HEK293 (cell line): ENCODE results near the gene GTSE1.

ENCODE experiments used
- CTCF ChIA-PET: fragments of 350-600 bp; formaldehyde crosslinking; extraction: SDS; loops from one replicate; lab custom pipeline; 2021; ENCODE audit warnings: antibody characterized with exemption; lab: Yijun Ruan, JAX
- POLR2A ChIA-PET: fragments of 300-600 bp; formaldehyde crosslinking; extraction: SDS; loops from one replicate; lab custom pipeline; 2020; ENCODE audit warnings: antibody characterized with exemption, inconsistent platforms; lab: Yijun Ruan, JAX
- H3K27ac ChIP-seq: fragments of 200-500 bp; sonication (Bioruptor generic); 2 replicates; pipeline ENCODE4 v1.5.1; 2014; ENCODE audit warnings: low read depth, low read length, control low read depth, inconsistent platforms; ENCODE audit errors: extremely low read depth
- H3K36me3 ChIP-seq, 2 experiments: fragments of 200-500 bp in 1 of 2; sonication (Bioruptor generic) in 1 of 2; 1 replicate in 1 of 2; 2 replicates in 1 of 2; pipeline ENCODE4 v1.5.1; 2014 to 2017; ENCODE audit warnings: inconsistent platforms in 2 of 2, low read length in 2 of 2; ENCODE audit not compliant: control insufficient read depth in 2 of 2, insufficient read depth in 1 of 2
- H3K4me1 ChIP-seq: fragments of 200-500 bp; sonication (Bioruptor generic); 2 replicates; pipeline ENCODE4 v1.5.1; 2014; ENCODE audit warnings: mild to moderate bottlenecking, low read length, inconsistent platforms; ENCODE audit not compliant: control insufficient read depth, insufficient read depth
- H3K4me3 ChIP-seq: 2 replicates; pipeline ENCODE4 v1.5.1; 2011; ENCODE audit warnings: low read depth, mild to moderate bottlenecking, control low read depth, low read length, moderate library complexity
- H3K9me3 ChIP-seq: fragments of 200-500 bp; sonication (Bioruptor generic); 2 replicates; pipeline ENCODE4 v1.5.1; 2014; ENCODE audit warnings: low read depth, low read length, inconsistent platforms; ENCODE audit not compliant: control insufficient read depth, insufficient read depth
- GLI4 ChIP-seq: fragments of 450-650 bp; formaldehyde crosslinking; IDR thresholded peaks from 2 replicates; pipeline ENCODE4 v1.5.1; 2016; ENCODE audit warnings: missing biosample characterization, missing genetic modification characterization
- SP2 ChIP-seq: fragments of 450-650 bp; formaldehyde crosslinking; IDR thresholded peaks from 2 replicates; pipeline ENCODE4 v1.5.1; 2016; ENCODE audit warnings: missing biosample characterization, missing genetic modification characterization
- SP7 ChIP-seq: fragments of 450-650 bp; formaldehyde crosslinking; IDR thresholded peaks from 2 replicates; pipeline ENCODE4 v1.5.1; 2016; ENCODE audit warnings: missing biosample characterization, missing genetic modification characterization
- ZNF155 ChIP-seq: fragments of 450-650 bp; formaldehyde crosslinking; IDR thresholded peaks from 2 replicates; pipeline ENCODE4 v1.5.1; 2016; ENCODE audit warnings: missing biosample characterization, missing genetic modification characterization
- ZNF169 ChIP-seq: fragments of 450-650 bp; formaldehyde crosslinking; IDR thresholded peaks from 2 replicates; pipeline ENCODE4 v1.5.1; 2016; ENCODE audit warnings: missing biosample characterization, missing genetic modification characterization
- ZNF184 ChIP-seq: fragments of 450-650 bp; IDR thresholded peaks from 2 replicates; pipeline ENCODE4 v1.5.1; 2018; ENCODE audit warnings: missing biosample characterization, mild to moderate bottlenecking, missing genetic modification characterization
- ZNF19 ChIP-seq: fragments of 450-650 bp; formaldehyde crosslinking; IDR thresholded peaks from 2 replicates; pipeline ENCODE4; 2016; ENCODE audit warnings: missing biosample characterization, missing genetic modification characterization, low read depth
- ZNF292 ChIP-seq: fragments of 450-650 bp; formaldehyde crosslinking; IDR thresholded peaks from 2 replicates; pipeline ENCODE4 v1.5.1; 2016; ENCODE audit warnings: low read depth, missing biosample characterization, missing genetic modification characterization, borderline replicate concordance
- ZNF335 ChIP-seq: fragments of 450-650 bp; formaldehyde crosslinking; conservative IDR thresholded peaks from 2 replicates; pipeline ENCODE4 v1.5.1; 2016; ENCODE audit warnings: missing biosample characterization, missing genetic modification characterization
- ZNF426 ChIP-seq: fragments of 450-650 bp; formaldehyde crosslinking; IDR thresholded peaks from 2 replicates; pipeline ENCODE4 v1.5.1; 2017; ENCODE audit warnings: missing biosample characterization, missing genetic modification characterization, mild to moderate bottlenecking, inconsistent platforms, moderate library complexity
- ZNF433 ChIP-seq: fragments of 450-650 bp; formaldehyde crosslinking; IDR thresholded peaks from 2 replicates; pipeline ENCODE4 v1.5.1; 2016; ENCODE audit warnings: missing biosample characterization, missing genetic modification characterization, low read depth
- ZNF555 ChIP-seq: fragments of 450-650 bp; formaldehyde crosslinking; conservative IDR thresholded peaks from 2 replicates; pipeline ENCODE4 v1.5.1; 2017; ENCODE audit warnings: missing biosample characterization, mild to moderate bottlenecking, missing genetic modification characterization, inconsistent platforms
- ZNF747 ChIP-seq: fragments of 450-650 bp; formaldehyde crosslinking; IDR thresholded peaks from 2 replicates; pipeline ENCODE4 v1.5.1; 2016; ENCODE audit warnings: missing biosample characterization, missing genetic modification characterization
- ZSCAN16 ChIP-seq: fragments of 450-650 bp; formaldehyde crosslinking; IDR thresholded peaks from 2 replicates; pipeline ENCODE4 v1.5.1; 2016; ENCODE audit warnings: missing biosample characterization, missing genetic modification characterization
- ZSCAN30 ChIP-seq: fragments of 450-650 bp; IDR thresholded peaks from 2 replicates; pipeline ENCODE4 v1.5.1; 2018; ENCODE audit warnings: missing biosample characterization, mild to moderate bottlenecking, missing genetic modification characterization, moderate library complexity
- TF ChIP-seq, protein P1 (sequence below): fragments of 450-650 bp; formaldehyde crosslinking; IDR thresholded peaks from 2 replicates; pipeline ENCODE4 v1.5.1; 2017; ENCODE audit warnings: missing biosample characterization, missing genetic modification characterization
- TF ChIP-seq, protein P2 (sequence below): fragments of 450-650 bp; formaldehyde crosslinking; IDR thresholded peaks from 2 replicates; pipeline ENCODE4 v1.5.1; 2016; ENCODE audit warnings: missing biosample characterization, missing genetic modification characterization
- TF ChIP-seq, protein P3 (sequence below): fragments of 450-650 bp; formaldehyde crosslinking; IDR thresholded peaks from 2 replicates; pipeline ENCODE4 v1.5.1; 2016; ENCODE audit warnings: missing biosample characterization, missing genetic modification characterization
- TF ChIP-seq, protein P4 (sequence below): fragments of 450-650 bp; formaldehyde crosslinking; IDR thresholded peaks from 2 replicates; pipeline ENCODE4 v1.5.1; 2017; ENCODE audit warnings: missing biosample characterization, missing genetic modification characterization
- TF ChIP-seq, protein P5 (sequence below): fragments of 450-650 bp; formaldehyde crosslinking; IDR thresholded peaks from 2 replicates; pipeline ENCODE4 v1.5.1; 2016; ENCODE audit warnings: missing biosample characterization, missing genetic modification characterization
- TF ChIP-seq, protein P6 (sequence below): fragments of 450-650 bp; IDR thresholded peaks from 2 replicates; pipeline ENCODE4 v1.5.1; 2018; ENCODE audit warnings: missing biosample characterization, mild to moderate bottlenecking, missing genetic modification characterization
- TF ChIP-seq, protein P7 (sequence below): fragments of 450-650 bp; formaldehyde crosslinking; IDR thresholded peaks from 2 replicates; pipeline ENCODE4 v1.5.1; 2016; ENCODE audit warnings: missing biosample characterization, missing genetic modification characterization

GTSE1 gene

DNA sequence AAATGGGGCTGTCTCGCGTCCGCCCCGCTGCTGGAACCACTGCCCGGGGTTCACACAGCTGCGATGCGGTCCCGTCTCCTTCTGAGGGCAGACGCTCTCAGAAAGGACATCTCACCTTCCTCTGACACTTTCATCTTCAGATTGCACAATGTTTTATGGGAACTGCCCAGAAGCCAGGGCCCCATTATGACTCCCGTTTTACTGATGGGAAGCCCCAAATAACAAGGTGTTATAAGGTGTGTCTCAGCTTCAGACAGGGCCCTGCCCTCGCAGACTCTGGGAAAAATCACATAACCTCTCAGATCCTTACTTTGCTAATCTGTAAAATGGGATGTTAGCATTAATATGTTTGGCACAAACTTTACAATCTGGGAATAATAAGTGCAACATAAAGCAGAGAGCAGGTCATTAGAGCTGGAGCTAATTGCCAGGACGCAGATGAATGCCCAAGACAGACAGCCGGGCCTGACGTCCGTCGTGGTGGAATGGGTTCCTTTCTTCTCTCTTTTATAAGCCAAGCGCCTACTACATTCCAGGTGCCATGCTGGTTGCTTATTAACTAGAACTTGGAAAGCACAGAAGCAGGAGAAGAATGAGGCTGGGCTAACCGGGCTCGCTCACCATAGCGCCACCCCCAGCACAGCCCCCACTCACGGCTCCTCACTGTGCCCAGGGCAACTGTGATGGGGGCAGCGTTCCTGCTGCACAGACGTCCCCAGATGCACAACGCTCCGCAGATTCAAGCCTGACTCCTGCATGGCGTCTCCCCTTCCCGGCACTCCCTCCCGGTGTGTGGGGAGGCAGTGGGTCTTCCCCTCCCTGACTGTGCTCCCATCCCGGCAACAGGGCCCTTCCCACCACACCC lies 82.6 kb downstream of the GTSE1 start:
- TF ChIP-seq, protein P1, sequence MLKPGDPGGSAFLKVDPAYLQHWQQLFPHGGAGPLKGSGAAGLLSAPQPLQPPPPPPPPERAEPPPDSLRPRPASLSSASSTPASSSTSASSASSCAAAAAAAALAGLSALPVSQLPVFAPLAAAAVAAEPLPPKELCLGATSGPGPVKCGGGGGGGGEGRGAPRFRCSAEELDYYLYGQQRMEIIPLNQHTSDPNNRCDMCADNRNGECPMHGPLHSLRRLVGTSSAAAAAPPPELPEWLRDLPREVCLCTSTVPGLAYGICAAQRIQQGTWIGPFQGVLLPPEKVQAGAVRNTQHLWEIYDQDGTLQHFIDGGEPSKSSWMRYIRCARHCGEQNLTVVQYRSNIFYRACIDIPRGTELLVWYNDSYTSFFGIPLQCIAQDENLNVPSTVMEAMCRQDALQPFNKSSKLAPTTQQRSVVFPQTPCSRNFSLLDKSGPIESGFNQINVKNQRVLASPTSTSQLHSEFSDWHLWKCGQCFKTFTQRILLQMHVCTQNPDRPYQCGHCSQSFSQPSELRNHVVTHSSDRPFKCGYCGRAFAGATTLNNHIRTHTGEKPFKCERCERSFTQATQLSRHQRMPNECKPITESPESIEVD (tag by site-specific recombination): no peak
- TF ChIP-seq ZNF184 (tag by site-specific recombination): no peak
- no peak for TF ChIP-seq ZNF426 (tag by site-specific recombination)
- TF ChIP-seq ZNF747 (tag by site-specific recombination): no peak
- TF ChIP-seq, protein P2, sequence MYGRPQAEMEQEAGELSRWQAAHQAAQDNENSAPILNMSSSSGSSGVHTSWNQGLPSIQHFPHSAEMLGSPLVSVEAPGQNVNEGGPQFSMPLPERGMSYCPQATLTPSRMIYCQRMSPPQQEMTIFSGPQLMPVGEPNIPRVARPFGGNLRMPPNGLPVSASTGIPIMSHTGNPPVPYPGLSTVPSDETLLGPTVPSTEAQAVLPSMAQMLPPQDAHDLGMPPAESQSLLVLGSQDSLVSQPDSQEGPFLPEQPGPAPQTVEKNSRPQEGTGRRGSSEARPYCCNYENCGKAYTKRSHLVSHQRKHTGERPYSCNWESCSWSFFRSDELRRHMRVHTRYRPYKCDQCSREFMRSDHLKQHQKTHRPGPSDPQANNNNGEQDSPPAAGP (tag by site-specific recombination): no peak
- TF ChIP-seq, protein P3, sequence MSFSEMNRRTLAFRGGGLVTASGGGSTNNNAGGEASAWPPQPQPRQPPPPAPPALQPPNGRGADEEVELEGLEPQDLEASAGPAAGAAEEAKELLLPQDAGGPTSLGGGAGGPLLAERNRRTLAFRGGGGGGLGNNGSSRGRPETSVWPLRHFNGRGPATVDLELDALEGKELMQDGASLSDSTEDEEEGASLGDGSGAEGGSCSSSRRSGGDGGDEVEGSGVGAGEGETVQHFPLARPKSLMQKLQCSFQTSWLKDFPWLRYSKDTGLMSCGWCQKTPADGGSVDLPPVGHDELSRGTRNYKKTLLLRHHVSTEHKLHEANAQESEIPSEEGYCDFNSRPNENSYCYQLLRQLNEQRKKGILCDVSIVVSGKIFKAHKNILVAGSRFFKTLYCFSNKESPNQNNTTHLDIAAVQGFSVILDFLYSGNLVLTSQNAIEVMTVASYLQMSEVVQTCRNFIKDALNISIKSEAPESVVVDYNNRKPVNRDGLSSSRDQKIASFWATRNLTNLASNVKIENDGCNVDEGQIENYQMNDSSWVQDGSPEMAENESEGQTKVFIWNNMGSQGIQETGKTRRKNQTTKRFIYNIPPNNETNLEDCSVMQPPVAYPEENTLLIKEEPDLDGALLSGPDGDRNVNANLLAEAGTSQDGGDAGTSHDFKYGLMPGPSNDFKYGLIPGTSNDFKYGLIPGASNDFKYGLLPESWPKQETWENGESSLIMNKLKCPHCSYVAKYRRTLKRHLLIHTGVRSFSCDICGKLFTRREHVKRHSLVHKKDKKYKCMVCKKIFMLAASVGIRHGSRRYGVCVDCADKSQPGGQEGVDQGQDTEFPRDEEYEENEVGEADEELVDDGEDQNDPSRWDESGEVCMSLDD (tag by site-specific recombination): no peak
- no peak for TF ChIP-seq ZNF169 (tag by site-specific recombination)
- no peak for TF ChIP-seq ZNF555
- TF ChIP-seq ZSCAN30 (tag by site-specific recombination): no peak
- TF ChIP-seq GLI4: no peak
- TF ChIP-seq, protein P4, sequence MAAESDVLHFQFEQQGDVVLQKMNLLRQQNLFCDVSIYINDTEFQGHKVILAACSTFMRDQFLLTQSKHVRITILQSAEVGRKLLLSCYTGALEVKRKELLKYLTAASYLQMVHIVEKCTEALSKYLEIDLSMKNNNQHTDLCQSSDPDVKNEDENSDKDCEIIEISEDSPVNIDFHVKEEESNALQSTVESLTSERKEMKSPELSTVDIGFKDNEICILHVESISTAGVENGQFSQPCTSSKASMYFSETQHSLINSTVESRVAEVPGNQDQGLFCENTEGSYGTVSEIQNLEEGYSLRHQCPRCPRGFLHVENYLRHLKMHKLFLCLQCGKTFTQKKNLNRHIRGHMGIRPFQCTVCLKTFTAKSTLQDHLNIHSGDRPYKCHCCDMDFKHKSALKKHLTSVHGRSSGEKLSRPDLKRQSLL (tag by site-specific recombination): no peak
- POLR2A ChIA-PET: interaction anchor here (0.6 kb wide), 1 partner anchor 56 kb away, joined by 3 read pairs; no protein-coding TSS in a partner anchor
- H3K4me3 ChIP-seq: no peak overlapping the region
- H3K9me3 ChIP-seq: no peaks in the 10 kb centered on the region
- peaks cover 10 to 31% of the 10 kb centered on the region in 2 experiments; a peak in 2 of 3 replicates for H3K36me3 ChIP-seq
- H3K27ac ChIP-seq: no peak overlapping the region
- H3K4me1 ChIP-seq: peaks cover 4% of the 10 kb centered on the region; the same call in 1 of the 2 replicates
- CTCF ChIA-PET: interaction anchor here (2.4 kb wide), 1 partner anchor 12 kb away, joined by 12 read pairs; no protein-coding TSS in a partner anchor

DNA sequence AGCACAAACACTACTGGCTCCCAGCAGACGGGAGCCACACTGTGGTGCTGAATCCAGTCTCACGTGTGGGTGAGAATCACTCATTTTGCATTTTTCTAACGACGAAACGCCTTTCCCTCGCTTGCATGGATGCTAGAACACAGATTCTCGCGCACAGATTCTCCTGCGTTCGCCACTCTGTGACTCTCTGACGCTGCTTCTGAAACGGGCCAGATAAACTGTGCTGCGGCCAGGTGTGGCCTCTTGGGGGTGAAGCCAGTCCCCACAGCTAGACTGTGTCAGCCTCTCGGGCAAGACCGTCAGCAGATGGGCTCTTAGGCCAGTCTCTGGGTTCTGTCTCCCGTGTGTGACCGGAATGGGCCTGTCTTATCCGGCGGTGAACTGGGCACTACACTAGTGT lies 83.4 kb downstream of the GTSE1 start:
- CTCF ChIA-PET: interaction anchor here (2.4 kb wide), 1 partner anchor 13 kb away, joined by 12 read pairs; no protein-coding TSS in a partner anchor
- H3K4me3 ChIP-seq: no peak overlapping the region
- H3K9me3 ChIP-seq: no peaks in the 10 kb centered on the region
- TF ChIP-seq ZNF155 (tag by site-specific recombination): no peak
- TF ChIP-seq ZNF335 (tag by site-specific recombination): no peak
- TF ChIP-seq ZSCAN16: no peak
- no peak for TF ChIP-seq SP7 (tag by site-specific recombination)
- TF ChIP-seq ZNF19 (tag by site-specific recombination): no peak
- TF ChIP-seq, protein P5, sequence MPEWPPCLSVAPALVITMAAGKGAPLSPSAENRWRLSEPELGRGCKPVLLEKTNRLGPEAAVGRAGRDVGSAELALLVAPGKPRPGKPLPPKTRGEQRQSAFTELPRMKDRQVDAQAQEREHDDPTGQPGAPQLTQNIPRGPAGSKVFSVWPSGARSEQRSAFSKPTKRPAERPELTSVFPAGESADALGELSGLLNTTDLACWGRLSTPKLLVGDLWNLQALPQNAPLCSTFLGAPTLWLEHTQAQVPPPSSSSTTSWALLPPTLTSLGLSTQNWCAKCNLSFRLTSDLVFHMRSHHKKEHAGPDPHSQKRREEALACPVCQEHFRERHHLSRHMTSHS (tag by site-specific recombination): no peak
- TF ChIP-seq, protein P6, sequence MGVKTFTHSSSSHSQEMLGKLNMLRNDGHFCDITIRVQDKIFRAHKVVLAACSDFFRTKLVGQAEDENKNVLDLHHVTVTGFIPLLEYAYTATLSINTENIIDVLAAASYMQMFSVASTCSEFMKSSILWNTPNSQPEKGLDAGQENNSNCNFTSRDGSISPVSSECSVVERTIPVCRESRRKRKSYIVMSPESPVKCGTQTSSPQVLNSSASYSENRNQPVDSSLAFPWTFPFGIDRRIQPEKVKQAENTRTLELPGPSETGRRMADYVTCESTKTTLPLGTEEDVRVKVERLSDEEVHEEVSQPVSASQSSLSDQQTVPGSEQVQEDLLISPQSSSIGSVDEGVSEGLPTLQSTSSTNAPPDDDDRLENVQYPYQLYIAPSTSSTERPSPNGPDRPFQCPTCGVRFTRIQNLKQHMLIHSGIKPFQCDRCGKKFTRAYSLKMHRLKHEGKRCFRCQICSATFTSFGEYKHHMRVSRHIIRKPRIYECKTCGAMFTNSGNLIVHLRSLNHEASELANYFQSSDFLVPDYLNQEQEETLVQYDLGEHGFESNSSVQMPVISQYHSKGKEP (tag by site-specific recombination): no peak
- no peak for TF ChIP-seq ZNF433 (tag by site-specific recombination)
- TF ChIP-seq, protein P7, sequence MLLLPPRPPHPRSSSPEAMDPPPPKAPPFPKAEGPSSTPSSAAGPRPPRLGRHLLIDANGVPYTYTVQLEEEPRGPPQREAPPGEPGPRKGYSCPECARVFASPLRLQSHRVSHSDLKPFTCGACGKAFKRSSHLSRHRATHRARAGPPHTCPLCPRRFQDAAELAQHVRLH (tag by site-specific recombination): no peak
- no peak for TF ChIP-seq ZNF292
- no peak for TF ChIP-seq SP2 (tag by site-specific recombination)
- no peak for TF ChIP-seq ZNF169 (tag by site-specific recombination)
- POLR2A ChIA-PET: no interaction called here
- no peak overlapping the region for H3K27ac ChIP-seq
- H3K4me1 ChIP-seq: no peaks in the 10 kb centered on the region
- peaks cover 13 to 30% of the 10 kb centered on the region in 2 experiments; a peak in 2 of 3 replicates for H3K36me3 ChIP-seq
